Ovary (tissue), 9 donors: ENCODE measurements around the gene ALDH3A2. TPM values are rescaled to one million over a fixed set of nuclear protein-coding genes. Genes with fewer than 3 reads are reported as not detected.

Source experiments
- DNase-seq, 5 donors: peaks; one replicate each; pipeline ENCODE4 v3.0.0-alpha.2; 2019 to 2020
- H3K27ac ChIP-seq, 2 donors: fragments of 200-600 bp; one replicate each; pipeline versions ENCODE4 v1.5.1 to v1.8.0; 2019 to 2022
- H3K27me3 ChIP-seq: fragments of 200-600 bp; one replicate; pipeline ENCODE4 v1.8.0; 2022
- H3K36me3 ChIP-seq: fragments of 200-600 bp; sonication (generic); one replicate; pipeline ENCODE4 v1.5.1; 2019
- H3K4me1 ChIP-seq: one replicate; pipeline ENCODE4 v1.8.1; 2013; ENCODE audit warnings: mild to moderate bottlenecking, moderate library complexity; ENCODE audit not compliant: insufficient read depth
- H3K4me3 ChIP-seq: fragments of 200-600 bp; sonication (generic); one replicate; pipeline ENCODE4 v1.5.1; 2017
- H3K9me3 ChIP-seq, 2 donors: fragments of 200-600 bp in 1 of 2; sonication (generic) in 1 of 2; one replicate each; pipeline versions ENCODE4 v1.5.1 to v1.8.1; 2013 to 2019; ENCODE audit warnings: mild to moderate bottlenecking in 1 of 2, moderate library complexity in 1 of 2
- CTCF ChIP-seq, 3 donors: fragments of 450-650 bp in 2 of 3; fragments of 200-600 bp in 1 of 3; IDR thresholded peaks; one replicate each; pipeline versions ENCODE4 v1.5.1 to v1.8.0; 2016 to 2022; ENCODE audit warnings: antibody characterized with exemption in 3 of 3, mild to moderate bottlenecking in 1 of 3
- EP300 ChIP-seq: sonication (generic); formaldehyde crosslinking; IDR thresholded peaks from one replicate; pipeline ENCODE4 v1.6.1; 2017; ENCODE audit warnings: antibody characterized with exemption
- POLR2A ChIP-seq: fragments of 450-650 bp; IDR thresholded peaks from one replicate; pipeline ENCODE4 v1.6.1; 2017; ENCODE audit warnings: antibody characterized with exemption, mild to moderate bottlenecking, moderate library complexity
- WGBS, 3 donors: extraction: QIAGEN DNeasy Blood & Tissue Kit in 1 of 3; methylation state at CpG; one replicate each; pipeline versions ENCODE4 v1.1.5 to v1.1.7; 2013 to 2017; 5-methylcytosine and 5-hydroxymethylcytosine counted together
- intact Hi-C, 4 donors: fragments of 100-400 bp; cut with DNase I; formaldehyde crosslinking; loops; one replicate each; pipeline versions ENCODE4 v1.11.0 to v1.15.1; 2022 to 2023
- polyA plus RNA-seq, 2 donors: library from polyadenylated mRNA; stranded (reverse); fragments of 200-250 nt in 1 of 2; fragments of 350-450 nt in 1 of 2; fragmentation: Illumina TruSeq in 1 of 2; extraction: RNeasy Lipid Tissue Mini Kit (QIAGEN cat#74804) in 1 of 2; gene quantifications; one replicate each; pipeline ENCODE4 v1.2.3, GENCODE V29; 2013 to 2014
- total RNA-seq, 7 donors: library from RNA; depleted of rRNA in 2 of 7; stranded (reverse); fragments of >200 nt in 2 of 7; fragmentation: NEBNext Ultra II Directional in 3 of 7; extraction: Animal tissue kit (Norgen Biotek cat#: 25700) in 3 of 7; gene quantifications; one replicate each; pipeline versions ENCODE4 v1.1.0 to v1.2.4, GENCODE V29; 2016 to 2023
- donor health status: DM: no; HTN: no; CAD: no; lungs with moderate emphysema.
- donor health status: DM: no; HTN: no; CAD: no.
- donor health status: Bipolar disorder and iron deficiency.
- donor health status: DM: yes; HTN: yes; CAD: no.
- donor health status: DM: no; HTN: no; CAD: no.
- donor health status: DM: yes; HTN: yes; CAD: no.

The ALDH3A2 gene
- total and polyA plus RNA-seq, 9 donors, result 31.1 to 126 (median 74.6) TPM

DNA sequence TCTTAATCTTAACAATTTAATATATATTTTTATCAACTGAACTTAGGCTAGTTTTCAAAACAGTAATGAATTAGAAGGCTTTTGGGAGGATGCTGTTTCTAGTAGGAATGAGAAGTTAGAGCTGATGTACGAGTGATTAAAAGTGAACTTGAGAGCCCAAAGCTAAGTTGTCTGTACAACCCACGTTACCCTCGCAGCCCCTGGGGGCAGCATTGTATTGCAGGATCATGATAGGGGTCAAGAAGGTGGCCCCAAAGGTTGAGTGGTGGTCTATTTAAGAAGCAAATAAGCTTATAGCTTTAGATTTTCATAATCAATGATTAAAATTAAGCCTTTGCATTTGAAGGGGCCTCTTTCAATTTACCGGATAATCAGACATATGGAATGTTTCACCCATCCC, 33.7 kb upstream of the ALDH3A2 start:
- no peak for TF ChIP-seq CTCF (IDR thresholded peaks at IDR 0.05)
- WGBS, 3 donors, result 90 to 95% (median 91%) methylated on average over 4 of the region's 4 CpGs
- no peak for DNase-seq
- no peaks in the 10 kb centered on the region for H3K36me3 ChIP-seq
- no peak overlapping the region for H3K4me3 ChIP-seq
- H3K9me3 ChIP-seq, result no peaks in the 10 kb centered on the region
- intact Hi-C loops, result no loop called here
- peaks cover 3% of the 10 kb centered on the region for H3K4me1 ChIP-seq
- no peak overlapping the region for H3K27ac ChIP-seq
- H3K27me3 ChIP-seq, result no peaks in the 10 kb centered on the region

GRCh38 chr17:19618015-19618414, 30.5 kb upstream of the ALDH3A2 start:
- no peak overlapping the region for H3K27ac ChIP-seq
- H3K27me3 ChIP-seq, result no peaks in the 10 kb centered on the region
- no peak for TF ChIP-seq POLR2A
- no peak for TF ChIP-seq EP300
- TF ChIP-seq CTCF (IDR thresholded peaks at IDR 0.05), result no peak
- WGBS, 3 donors, result 93 to 97% (median 94%) methylated on average over 3 of the region's 3 CpGs
- no peak for DNase-seq
- intact Hi-C loops, result no loop called here
- no peak overlapping the region for H3K4me3 ChIP-seq
- no peaks in the 10 kb centered on the region for H3K9me3 ChIP-seq
- H3K4me1 ChIP-seq, result peaks cover 3% of the 10 kb centered on the region
- H3K36me3 ChIP-seq, result no peaks in the 10 kb centered on the region

DNA sequence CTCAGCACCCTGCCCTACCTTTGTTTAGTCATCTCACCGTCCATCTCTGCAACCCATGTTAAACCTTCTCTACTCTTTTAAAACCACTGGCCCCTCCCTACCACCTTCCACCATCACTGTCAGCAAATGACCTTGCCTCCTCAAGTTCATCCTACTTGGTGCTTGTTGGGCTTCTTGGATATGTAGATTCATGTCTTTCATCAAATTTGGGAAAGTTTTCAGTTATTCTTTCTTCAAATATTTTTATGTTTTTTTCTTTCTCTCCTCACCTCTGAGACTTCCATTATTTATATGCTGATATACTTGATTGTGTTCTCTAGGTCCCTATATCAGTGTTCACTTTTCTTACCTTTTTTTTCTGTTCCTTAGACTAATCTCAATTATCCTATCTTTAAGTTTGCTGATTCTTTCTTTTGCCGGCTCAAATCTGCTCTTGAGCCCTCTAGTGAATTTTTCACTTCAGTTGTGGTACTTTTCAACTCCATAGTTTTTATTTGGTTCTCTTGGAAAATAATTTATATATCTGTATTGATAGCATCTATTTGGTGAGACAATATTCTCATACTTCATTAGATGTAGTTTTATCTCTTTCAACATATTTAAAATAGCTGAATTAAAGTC, 28.7 kb upstream of the ALDH3A2 start:
- intact Hi-C loops, result no loop called here
- H3K27me3 ChIP-seq, result no peaks in the 10 kb centered on the region
- no peak for DNase-seq
- no peak overlapping the region for H3K27ac ChIP-seq
- no peaks in the 10 kb centered on the region for H3K9me3 ChIP-seq
- TF ChIP-seq EP300 (no peak), POLR2A (no peak), CTCF (IDR thresholded peaks at IDR 0.05) (no peak)
- H3K36me3 ChIP-seq, result no peaks in the 10 kb centered on the region
- no peaks in the 10 kb centered on the region for H3K4me1 ChIP-seq
- H3K4me3 ChIP-seq, result no peak overlapping the region
- WGBS, 3 donors, result 72 to 94% (median 79%) methylated on average over 2 of the region's 2 CpGs

DNA sequence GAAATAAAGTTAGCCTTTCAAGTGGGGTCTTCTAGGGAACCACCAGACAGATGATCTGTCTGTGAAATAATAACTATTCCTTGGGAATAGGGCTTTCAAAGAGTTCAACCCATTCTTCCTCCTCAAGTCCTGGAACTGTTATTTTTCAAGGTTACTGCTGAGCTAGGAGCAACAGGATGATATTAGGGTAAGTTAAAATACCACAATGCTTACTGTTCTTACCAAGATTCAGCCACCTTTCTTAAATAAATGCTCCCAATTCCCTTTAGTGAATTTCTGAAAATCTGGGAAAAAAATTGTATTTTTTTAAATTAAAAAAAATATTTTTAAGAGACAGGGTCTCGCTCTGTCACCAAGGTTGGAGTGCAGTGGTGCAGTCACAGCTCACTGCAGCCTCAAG, 26.9 kb upstream of the ALDH3A2 start:
- Histone ChIP-seq H3K36me3 (no peaks in the 10 kb centered on the region), H3K27ac (no peak overlapping the region), H3K9me3 (no peaks in the 10 kb centered on the region), H3K27me3 (no peaks in the 10 kb centered on the region), H3K4me3 (no peak overlapping the region), H3K4me1 (no peaks in the 10 kb centered on the region)
- DNase-seq, result no peak
- WGBS, 3 donors, result 92 to 100% (median 94%) methylated on average over 1 of the region's 1 CpG
- TF ChIP-seq EP300 (no peak), POLR2A (no peak), CTCF (IDR thresholded peaks at IDR 0.05) (no peak)
- intact Hi-C loops, result no loop called here
